Neural cell (in vitro differentiated cells): ENCODE results near the gene SLC35B1.

Experiments used
- EP300 ChIP-seq: fragments of 450-650 bp; conservative IDR thresholded peaks from 2 replicates; pipeline ENCODE4 v1.6.1; 2014; ENCODE audit warnings: antibody characterized with exemption, mild to moderate bottlenecking, moderate library complexity; ENCODE audit not compliant: poor library complexity, severe bottlenecking
- EZH2 ChIP-seq: fragments of 200-600, 300-800 bp; shearing (Covaris generic), sonication (generic); IDR thresholded peaks from 2 replicates; pipeline ENCODE4 v1.6.1; 2014; ENCODE audit warnings: antibody characterized with exemption, low read length, borderline replicate concordance, mild to moderate bottlenecking; ENCODE audit not compliant: insufficient read depth, poor library complexity, severe bottlenecking
- POLR2AphosphoS5 ChIP-seq: IDR thresholded peaks from 2 replicates; pipeline ENCODE4 v1.6.1; 2012
- REST ChIP-seq: IDR thresholded peaks from 2 replicates; pipeline ENCODE4 v1.6.1; 2012; ENCODE audit warnings: borderline replicate concordance
- TAF1 ChIP-seq: IDR thresholded peaks from 2 replicates; pipeline ENCODE4 v1.6.1; 2012; ENCODE audit warnings: low read depth
- TF ChIP-seq, protein P1 (sequence below): fragments of 450-650 bp; IDR thresholded peaks from 2 replicates; pipeline ENCODE4 v1.5.1; 2014; ENCODE audit warnings: antibody characterized with exemption, mild to moderate bottlenecking, moderate library complexity; ENCODE audit not compliant: poor library complexity, severe bottlenecking

DNA sequence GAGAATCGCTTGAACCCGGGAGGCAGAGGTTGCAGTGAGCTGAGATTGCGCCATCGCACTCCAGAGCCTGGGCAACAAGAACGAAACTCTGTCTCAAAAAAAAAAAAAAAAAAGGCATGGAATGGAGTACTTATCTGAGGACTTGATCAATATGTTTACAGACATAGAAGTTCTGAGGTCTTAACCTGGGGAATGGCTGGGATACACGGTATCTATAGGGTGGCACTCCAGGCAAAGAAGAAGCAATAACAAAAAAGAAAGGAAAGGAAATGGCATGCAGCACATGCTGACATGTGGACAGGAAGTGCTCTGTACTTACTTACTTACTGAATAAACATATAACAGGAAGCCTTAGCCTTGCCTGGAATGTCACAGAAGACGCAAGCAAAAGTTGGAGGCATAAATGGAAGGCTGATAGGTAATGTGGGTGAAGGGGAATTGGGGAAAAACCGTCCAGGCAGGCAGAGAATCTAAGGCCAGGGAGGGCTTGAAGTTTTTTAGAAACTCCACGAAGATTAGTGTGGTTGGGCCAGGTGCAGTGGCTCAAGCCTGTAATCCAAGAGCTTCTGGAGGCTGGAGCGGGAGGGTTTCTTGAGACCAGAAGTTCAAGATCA lies 19.8 kb downstream of the SLC35B1 start:
- TF ChIP-seq, protein P1, sequence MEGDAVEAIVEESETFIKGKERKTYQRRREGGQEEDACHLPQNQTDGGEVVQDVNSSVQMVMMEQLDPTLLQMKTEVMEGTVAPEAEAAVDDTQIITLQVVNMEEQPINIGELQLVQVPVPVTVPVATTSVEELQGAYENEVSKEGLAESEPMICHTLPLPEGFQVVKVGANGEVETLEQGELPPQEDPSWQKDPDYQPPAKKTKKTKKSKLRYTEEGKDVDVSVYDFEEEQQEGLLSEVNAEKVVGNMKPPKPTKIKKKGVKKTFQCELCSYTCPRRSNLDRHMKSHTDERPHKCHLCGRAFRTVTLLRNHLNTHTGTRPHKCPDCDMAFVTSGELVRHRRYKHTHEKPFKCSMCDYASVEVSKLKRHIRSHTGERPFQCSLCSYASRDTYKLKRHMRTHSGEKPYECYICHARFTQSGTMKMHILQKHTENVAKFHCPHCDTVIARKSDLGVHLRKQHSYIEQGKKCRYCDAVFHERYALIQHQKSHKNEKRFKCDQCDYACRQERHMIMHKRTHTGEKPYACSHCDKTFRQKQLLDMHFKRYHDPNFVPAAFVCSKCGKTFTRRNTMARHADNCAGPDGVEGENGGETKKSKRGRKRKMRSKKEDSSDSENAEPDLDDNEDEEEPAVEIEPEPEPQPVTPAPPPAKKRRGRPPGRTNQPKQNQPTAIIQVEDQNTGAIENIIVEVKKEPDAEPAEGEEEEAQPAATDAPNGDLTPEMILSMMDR = no peak
- TF ChIP-seq POLR2AphosphoS5 (no peak), EP300 (no peak), EZH2 (no peak), REST (no peak), TAF1 (no peak)
